Liver (tissue), 9 donors: ENCODE data around the gene ADAM11. TPM values are rescaled to one million over a fixed set of nuclear protein-coding genes. Genes with fewer than 3 reads are reported as not detected.

ENCODE experiments used
- DNase-seq: peaks from one replicate; pipeline ENCODE4 v3.0.0-alpha.2; 2017; ENCODE audit warnings: low spot score
- H3K27ac ChIP-seq, 2 donors: one replicate each; pipeline ENCODE4 v1.7.0; 2013; ENCODE audit warnings: inconsistent platforms in 2 of 2, low read length in 2 of 2, control low read depth in 1 of 2, low read depth in 1 of 2, mild to moderate bottlenecking in 1 of 2
- H3K27me3 ChIP-seq, 4 donors: one replicate each; pipeline versions ENCODE4 v1.6.1 to v1.7.0; 2013; ENCODE audit warnings: low read length in 3 of 4, inconsistent platforms in 1 of 4, mild to moderate bottlenecking in 1 of 4, moderate library complexity in 1 of 4; ENCODE audit not compliant: control insufficient read depth in 4 of 4, insufficient read depth in 4 of 4
- H3K36me3 ChIP-seq, 4 donors: one replicate each; pipeline versions ENCODE4 v1.6.1 to v1.7.0; 2013; ENCODE audit warnings: low read length in 3 of 4, mild to moderate bottlenecking in 3 of 4, low read depth in 1 of 4, moderate library complexity in 1 of 4; ENCODE audit not compliant: control insufficient read depth in 4 of 4, insufficient read depth in 3 of 4
- H3K4me1 ChIP-seq, 4 donors: one replicate each; pipeline versions ENCODE4 v1.6.1 to v1.7.0; 2013; ENCODE audit warnings: low read length in 3 of 4, mild to moderate bottlenecking in 3 of 4, moderate library complexity in 1 of 4; ENCODE audit not compliant: control insufficient read depth in 4 of 4, insufficient read depth in 4 of 4
- H3K4me3 ChIP-seq, 3 donors: one replicate each; pipeline versions ENCODE4 v1.6.1 to v1.7.0; 2013; ENCODE audit warnings: low read length in 3 of 3, control low read depth in 1 of 3, low read depth in 1 of 3, mild to moderate bottlenecking in 1 of 3
- H3K9ac ChIP-seq, 2 donors: one replicate each; pipeline ENCODE4 v1.7.0; 2013; ENCODE audit warnings: low read length in 2 of 2, mild to moderate bottlenecking in 2 of 2, moderate library complexity in 2 of 2, control low read depth in 1 of 2, low read depth in 1 of 2
- H3K9me3 ChIP-seq, 4 donors: one replicate each; pipeline versions ENCODE4 v1.6.1 to v1.7.0; 2013; ENCODE audit warnings: low read length in 3 of 4; ENCODE audit not compliant: control insufficient read depth in 4 of 4
- ATF3 ChIP-seq: IDR thresholded peaks from 2 replicates; pipeline ENCODE4 v1.6.1; 2016; ENCODE audit warnings: antibody characterized with exemption
- CTCF ChIP-seq: fragments of 150-350 bp; IDR thresholded peaks from 2 replicates; pipeline ENCODE4 v1.5.1; 2017; ENCODE audit warnings: improper control_type of control experiment, low read depth, low read length; ENCODE audit not compliant: missing input control
- EGR1 ChIP-seq, 2 donors: IDR thresholded peaks; 2 replicates each; pipeline ENCODE4 v1.6.1; 2016 to 2018; ENCODE audit warnings: antibody characterized with exemption in 2 of 2, low read depth in 2 of 2
- FOXA1 ChIP-seq: IDR thresholded peaks from 2 replicates; pipeline ENCODE4 v1.6.1; 2016; ENCODE audit warnings: antibody characterized with exemption
- GABPA ChIP-seq, 2 donors: IDR thresholded peaks in 1 of 2; conservative IDR thresholded peaks in 1 of 2; 2 replicates each; pipeline ENCODE4 v1.6.1; 2016; ENCODE audit warnings: antibody characterized with exemption in 2 of 2, mild to moderate bottlenecking in 1 of 2, moderate library complexity in 1 of 2
- HNF4G ChIP-seq: IDR thresholded peaks from 2 replicates; pipeline ENCODE4 v1.6.1; 2016; ENCODE audit warnings: antibody characterized with exemption
- JUND ChIP-seq, 2 donors: IDR thresholded peaks; 2 replicates each; pipeline ENCODE4 v1.6.1; 2016; ENCODE audit warnings: antibody characterized with exemption in 2 of 2
- MAX ChIP-seq: IDR thresholded peaks from 2 replicates; pipeline ENCODE4 v1.6.1; 2016; ENCODE audit warnings: antibody characterized with exemption
- NR2F2 ChIP-seq: IDR thresholded peaks from 2 replicates; pipeline ENCODE4 v1.6.1; 2016; ENCODE audit warnings: antibody characterized with exemption
- RAD21 ChIP-seq, 2 donors: IDR thresholded peaks; 2 replicates each; pipeline ENCODE4 v1.6.1; 2016; ENCODE audit warnings: antibody characterized with exemption in 2 of 2, mild to moderate bottlenecking in 2 of 2
- REST ChIP-seq: IDR thresholded peaks from 2 replicates; pipeline ENCODE4 v1.6.1; 2016; ENCODE audit warnings: antibody characterized with exemption, mild to moderate bottlenecking
- RXRA ChIP-seq, 2 donors: IDR thresholded peaks; 2 replicates each; pipeline ENCODE4 v1.6.1; 2017 to 2018; ENCODE audit warnings: antibody characterized with exemption in 2 of 2, mild to moderate bottlenecking in 1 of 2
- SP1 ChIP-seq: IDR thresholded peaks from 2 replicates; pipeline ENCODE4 v1.6.1; 2018; ENCODE audit warnings: antibody characterized with exemption, mild to moderate bottlenecking
- TAF1 ChIP-seq: conservative IDR thresholded peaks from 2 replicates; pipeline ENCODE4 v1.6.1; 2016; ENCODE audit warnings: antibody characterized with exemption, mild to moderate bottlenecking
- YY1 ChIP-seq: IDR thresholded peaks from 2 replicates; pipeline ENCODE4 v1.6.1; 2016; ENCODE audit warnings: antibody characterized with exemption, mild to moderate bottlenecking
- ZBTB33 ChIP-seq: IDR thresholded peaks from 2 replicates; pipeline ENCODE4 v1.6.1; 2016; ENCODE audit warnings: antibody characterized with exemption
- WGBS: extraction: QIAGEN DNeasy Blood & Tissue Kit; methylation state at CpG from one replicate; pipeline ENCODE4 v1.1.7; 2013; 5-methylcytosine and 5-hydroxymethylcytosine counted together
- polyA plus RNA-seq, 2 donors: library from polyadenylated mRNA; stranded (reverse) in 1 of 2; unstranded in 1 of 2; fragments of 200-250 nt in 1 of 2; fragments of >200 nt in 1 of 2; fragmentation: Nextera tagmentation in 1 of 2; extraction: Ambion mirVana in 1 of 2; gene quantifications; one replicate each; pipeline versions ENCODE4 v1.2.1 to v1.2.3, GENCODE V29; 2013 to 2015
- total RNA-seq, 2 donors: library from RNA; depleted of rRNA; stranded (reverse); fragments of >200 nt; gene quantifications; one replicate each; pipeline ENCODE4 v1.2.3, GENCODE V29; 2014
- donor health status: healthy.
- donor health status: healthy.
- donor health status: healthy.
- donor health status: healthy.
- donor health status: healthy.

The ADAM11 gene
- total and polyA plus RNA-seq, 4 donors = 0.06 to 1.1 (median 0.08) TPM; not detected in 1

- no peak for TF ChIP-seq JUND (IDR thresholded peaks at IDR 0.05)
- no peak for TF ChIP-seq HNF4G
- no peak for TF ChIP-seq ATF3
- no peak for TF ChIP-seq ZBTB33
- TF ChIP-seq RXRA (IDR thresholded peaks at IDR 0.05) = no peak
- no peak for TF ChIP-seq REST
- no peak for TF ChIP-seq CTCF
- no peak for TF ChIP-seq YY1
- TF ChIP-seq MAX = no peak
- no peak for TF ChIP-seq RAD21 (IDR thresholded peaks at IDR 0.05)
- TF ChIP-seq TAF1 = no peak
- TF ChIP-seq SP1 = no peak
- no peak for TF ChIP-seq EGR1 (IDR thresholded peaks at IDR 0.05; ENCODE audit: low read depth in 2 of 2)
- no peak for TF ChIP-seq FOXA1
- TF ChIP-seq GABPA (IDR thresholded peaks at IDR 0.05 in 1 of 2, conservative IDR thresholded peaks at IDR 0.05 in 1 of 2) = no peak
- H3K36me3 ChIP-seq = no peaks in the 10 kb centered on the region
- H3K27me3 ChIP-seq = peaks cover 0 to 8% (median 1%) of the 10 kb centered on the region in 4 donors
- peaks cover 10 to 12% (median 11%) of the 10 kb centered on the region in 4 donors for H3K4me1 ChIP-seq
- DNase-seq = no peak
- H3K9me3 ChIP-seq = no peaks in the 10 kb centered on the region
- H3K9ac ChIP-seq = no peak overlapping the region
- no peak overlapping the region for H3K27ac ChIP-seq
- WGBS = 89% methylated on average over 15 of the region's 15 CpGs
- H3K4me3 ChIP-seq = no peak overlapping the region
These were observed 67.5 kb downstream of the ADAM11 start for GRCh38 chr17:44826123-44826790.

- Histone ChIP-seq H3K36me3 (no peaks in the 10 kb centered on the region), H3K4me1 (peaks cover 10 to 12% (median 11%) of the 10 kb centered on the region in 4 donors), H3K27me3 (peaks cover 0 to 9% (median 3%) of the 10 kb centered on the region in 4 donors), H3K9me3 (no peaks in the 10 kb centered on the region), H3K27ac (no peak overlapping the region), H3K9ac (no peak overlapping the region), H3K4me3 (no peak overlapping the region)
- 67% methylated on average over 1 of the region's 1 CpG for WGBS
- no peak for DNase-seq
- no peak for TF ChIP-seq NR2F2
- TF ChIP-seq RXRA (IDR thresholded peaks at IDR 0.05) = no peak
- TF ChIP-seq YY1 = no peak
- no peak for TF ChIP-seq REST
- no peak for TF ChIP-seq SP1
- no peak for TF ChIP-seq EGR1 (IDR thresholded peaks at IDR 0.05; ENCODE audit: low read depth in 2 of 2)
- no peak for TF ChIP-seq MAX
- no peak for TF ChIP-seq CTCF
- TF ChIP-seq ATF3 = no peak
These were observed 69.1 kb downstream of the ADAM11 start for GRCh38 chr17:44827863-44828262.
